Head of caudate nucleus (tissue), 42 donors: ENCODE results near the gene SAMD11.
"Not testable (repeated sequence)": the region's sequence is repeated elsewhere in the genome, so short reads cannot be mapped to it uniquely, and the experiment has no call there.

Experiments
- DNase-seq, 42 donors: peaks; one replicate each; pipeline versions ENCODE4 v3.0.0 to v3.0.0-alpha.2; 2020 to 2021; ENCODE audit warnings: mixed read lengths in 7 of 42
- intact Hi-C: fragments of 100-400 bp; cut with DNase I; formaldehyde crosslinking; loops from one replicate; pipeline ENCODE4 v1.15.0; 2022

SAMD11 gene

GRCh38 chr1:940107-941014 lies 16.6 kb downstream of the SAMD11 start:
- intact Hi-C loops = no loop called here
- DNase-seq = peak in 35 of 42 donors; percentile 16 to 72 (median 48)

- intact Hi-C loops = no loop called here
- no peak for DNase-seq
These were observed 17.4 kb downstream of the SAMD11 start for GRCh38 chr1:941015-941587.

GRCh38 chr1:941588-942383 lies 18.1 kb downstream of the SAMD11 start:
- intact Hi-C loops = no loop called here
- peak in 7 of 42 donors; percentile 27 to 53 (median 38) for DNase-seq

GRCh38 chr1:942411-942821 lies 18.7 kb downstream of the SAMD11 start:
- intact Hi-C loops = no loop called here
- no peak for DNase-seq

GRCh38 chr1:942864-943533 lies 19.3 kb downstream of the SAMD11 start:
- intact Hi-C loops = no loop called here
- no peak for DNase-seq

- no peak for DNase-seq
- intact Hi-C loops = no loop called here
These were observed 20.0 kb downstream of the SAMD11 start for GRCh38 chr1:943545-944340.

- intact Hi-C loops = no loop called here
- DNase-seq = no peak
These were observed 20.9 kb downstream of the SAMD11 start for GRCh38 chr1:944341-945325.

GRCh38 chr1:945688-946556 lies 22.2 kb downstream of the SAMD11 start:
- intact Hi-C loops = no loop called here
- DNase-seq = no peak

GRCh38 chr1:946811-947210 lies 23.1 kb downstream of the SAMD11 start:
- DNase-seq, intact Hi-C loops: not testable (repeated sequence)

GRCh38 chr1:947958-948357 lies 24.2 kb downstream of the SAMD11 start:
- intact Hi-C loops = no loop called here
- DNase-seq = no peak

GRCh38 chr1:950268-950667 lies 26.5 kb downstream of the SAMD11 start:
- intact Hi-C loops = no loop called here
- no peak for DNase-seq

- no peak for DNase-seq
- intact Hi-C loops = no loop called here
These were observed 27.2 kb downstream of the SAMD11 start for GRCh38 chr1:950881-951280.

- intact Hi-C loops = no loop called here
- DNase-seq = no peak
These were observed 27.6 kb downstream of the SAMD11 start for GRCh38 chr1:951364-951763.

- intact Hi-C loops = no loop called here
- no peak for DNase-seq
These were observed 28.5 kb downstream of the SAMD11 start for GRCh38 chr1:952201-952600.

- intact Hi-C loops = no loop called here
- DNase-seq = no peak
These were observed 28.9 kb downstream of the SAMD11 start for GRCh38 chr1:952603-953002.

- DNase-seq = no peak
- intact Hi-C loops = no loop called here
These were observed 30.0 kb downstream of the SAMD11 start for GRCh38 chr1:953524-954320.
